Measurements from ENCODE around the gene IGSF6.
"Not testable (repeated sequence)": the region's sequence is repeated elsewhere in the genome, so short reads cannot be mapped to it uniquely, and the experiment has no call there.

IGSF6 gene

GRCh38 chr16:21683184-21683583 is 30.8 kb upstream of the IGSF6 start:
- TF ChIP-seq CTCF (IDR thresholded peaks at IDR 0.05; ENCODE audit: poor library complexity, severe bottlenecking): no peak
- ATAC-seq (ENCODE audit: low read depth) (no peak), DNase-seq (ENCODE audit: low spot score) (no peak)
- no peaks in the 10 kb centered on the region for H3K9me3 ChIP-seq (ENCODE audit: severe bottlenecking)
- no peaks in the 10 kb centered on the region for H3K4me1 ChIP-seq (ENCODE audit: insufficient read depth, poor library complexity, severe bottlenecking)
- H3K27ac ChIP-seq (ENCODE audit: poor library complexity, severe bottlenecking): no peak overlapping the region
- H3K27me3 ChIP-seq (ENCODE audit: insufficient read depth, poor library complexity, severe bottlenecking): no peaks in the 10 kb centered on the region
- H3K36me3 ChIP-seq (ENCODE audit: low read depth): no peaks in the 10 kb centered on the region
- no peak overlapping the region for H3K4me3 ChIP-seq (ENCODE audit: severe bottlenecking)

GRCh38 chr16:21680714-21681113 is 28.3 kb upstream of the IGSF6 start:
- H3K27ac ChIP-seq (ENCODE audit: poor library complexity, severe bottlenecking); ATAC-seq (ENCODE audit: low read depth); H3K4me1 ChIP-seq (ENCODE audit: insufficient read depth, poor library complexity, severe bottlenecking); H3K9me3 ChIP-seq (ENCODE audit: severe bottlenecking); H3K27me3 ChIP-seq (ENCODE audit: insufficient read depth, poor library complexity, severe bottlenecking); DNase-seq (ENCODE audit: low spot score); H3K36me3 ChIP-seq (ENCODE audit: low read depth); H3K4me3 ChIP-seq (ENCODE audit: severe bottlenecking): not testable (repeated sequence)

- not testable (repeated sequence) for ATAC-seq (ENCODE audit: low read depth); DNase-seq (ENCODE audit: low spot score)
These were observed 22.0 kb upstream of the IGSF6 start for GRCh38 chr16:21674456-21674855.

GRCh38 chr16:21673469-21673868 is 21.1 kb upstream of the IGSF6 start:
- Histone ChIP-seq H3K4me1 (ENCODE audit: insufficient read depth, poor library complexity, severe bottlenecking) (no peaks in the 10 kb centered on the region), H3K36me3 (ENCODE audit: low read depth) (no peaks in the 10 kb centered on the region), H3K27ac (ENCODE audit: poor library complexity, severe bottlenecking) (no peak overlapping the region), H3K9me3 (ENCODE audit: severe bottlenecking) (no peaks in the 10 kb centered on the region), H3K4me3 (ENCODE audit: severe bottlenecking) (no peak overlapping the region), H3K27me3 (ENCODE audit: insufficient read depth, poor library complexity, severe bottlenecking) (no peaks in the 10 kb centered on the region)
- DNase-seq (ENCODE audit: low spot score) (no peak), ATAC-seq (ENCODE audit: low read depth) (no peak)
- TF ChIP-seq CTCF (IDR thresholded peaks at IDR 0.05; ENCODE audit: poor library complexity, severe bottlenecking): no peak

More at GRCh38 chr16:21674456-21674855, 22.0 kb upstream of the IGSF6 start:
- not testable (repeated sequence) for H3K4me3 ChIP-seq (ENCODE audit: severe bottlenecking); H3K27me3 ChIP-seq (ENCODE audit: insufficient read depth, poor library complexity, severe bottlenecking); H3K36me3 ChIP-seq (ENCODE audit: low read depth); H3K27ac ChIP-seq (ENCODE audit: poor library complexity, severe bottlenecking); H3K4me1 ChIP-seq (ENCODE audit: insufficient read depth, poor library complexity, severe bottlenecking); H3K9me3 ChIP-seq (ENCODE audit: severe bottlenecking)

GRCh38 chr16:21667575-21667974 is 15.2 kb upstream of the IGSF6 start:
- DNase-seq (ENCODE audit: low spot score): no peak
- no peak overlapping the region for H3K27ac ChIP-seq (ENCODE audit: poor library complexity, severe bottlenecking)

More at GRCh38 chr16:21667575-21667974, 15.2 kb upstream of the IGSF6 start:
- ATAC-seq (ENCODE audit: low read depth): no peak
- Histone ChIP-seq H3K36me3 (ENCODE audit: low read depth) (no peaks in the 10 kb centered on the region), H3K27me3 (ENCODE audit: insufficient read depth, poor library complexity, severe bottlenecking) (no peaks in the 10 kb centered on the region), H3K4me1 (ENCODE audit: insufficient read depth, poor library complexity, severe bottlenecking) (no peaks in the 10 kb centered on the region), H3K9me3 (ENCODE audit: severe bottlenecking) (no peaks in the 10 kb centered on the region), H3K4me3 (ENCODE audit: severe bottlenecking) (no peak overlapping the region)
- no peak for TF ChIP-seq CTCF (IDR thresholded peaks at IDR 0.05; ENCODE audit: poor library complexity, severe bottlenecking)
